CD4-positive, alpha-beta T cell treated with Interleukin-4 for 4 hours (primary cell): ENCODE data around the gene SLC3A2.
"Not testable (repeated sequence)": the region's sequence is repeated elsewhere in the genome, so short reads cannot be mapped to it uniquely, and the experiment has no call there.

ENCODE experiments used
- DNase-seq: peaks from one replicate; pipeline ENCODE4 v3.0.0-alpha.2; 2020

The SLC3A2 gene

GRCh38 chr11:62853279-62853965 lies 27.3 kb upstream of the SLC3A2 start:
- DNase-seq, result peak; percentile 78

GRCh38 chr11:62854013-62854824 lies 26.5 kb upstream of the SLC3A2 start:
- no peak for DNase-seq

- DNase-seq, result no peak
These were observed 25.7 kb upstream of the SLC3A2 start for GRCh38 chr11:62854825-62855570.

GRCh38 chr11:62855571-62856332 lies 24.9 kb upstream of the SLC3A2 start:
- DNase-seq, result peak; percentile 98

- DNase-seq, result no peak
These were observed 24.3 kb upstream of the SLC3A2 start for GRCh38 chr11:62856333-62856895.

GRCh38 chr11:62857541-62857982 lies 23.1 kb upstream of the SLC3A2 start:
- no peak for DNase-seq

GRCh38 chr11:62858201-62858600 lies 22.5 kb upstream of the SLC3A2 start:
- DNase-seq, result no peak

- not testable (repeated sequence) for DNase-seq
These were observed 21.4 kb upstream of the SLC3A2 start for GRCh38 chr11:62859281-62859703.

- DNase-seq, result no peak
These were observed 19.7 kb upstream of the SLC3A2 start for GRCh38 chr11:62860835-62861563.

GRCh38 chr11:62861564-62862192 lies 19.0 kb upstream of the SLC3A2 start:
- not testable (repeated sequence) for DNase-seq

GRCh38 chr11:62863687-62864335 lies 16.9 kb upstream of the SLC3A2 start:
- DNase-seq, result no peak

- no peak for DNase-seq
These were observed 15.1 kb upstream of the SLC3A2 start for GRCh38 chr11:62865635-62866034.

GRCh38 chr11:62874851-62875250 lies 5.8 kb upstream of the SLC3A2 start:
- DNase-seq, result no peak

- no peak for DNase-seq
These were observed 4.8 kb upstream of the SLC3A2 start for GRCh38 chr11:62875698-62876478.

GRCh38 chr11:62876712-62877111 lies 4.0 kb upstream of the SLC3A2 start:
- no peak for DNase-seq

- no peak for DNase-seq
These were observed 1.3 kb upstream of the SLC3A2 start for GRCh38 chr11:62879235-62879978.

GRCh38 chr11:62880231-62880802 lies 379 bp upstream of the SLC3A2 start:
- DNase-seq, result no peak

GRCh38 chr11:62881579-62882430 lies 1.1 kb downstream of the SLC3A2 start:
- DNase-seq, result peak; percentile 94
